BJ (cell line): ENCODE measurements around the gene STEAP1. TPM values are rescaled to one million over a fixed set of nuclear protein-coding genes. Genes with fewer than 3 reads are reported as not detected.
"Not testable (repeated sequence)": the region's sequence is repeated elsewhere in the genome, so short reads cannot be mapped to it uniquely, and the experiment has no call there.

Source experiments
- CTCF ChIA-PET: fragments of 350-600 bp; formaldehyde crosslinking; extraction: SDS; loops from one replicate; lab custom pipeline; 2021; ENCODE audit warnings: antibody characterized with exemption, inconsistent platforms; lab: Yijun Ruan, JAX
- POLR2A ChIA-PET: fragments of 300-600 bp; sonication (Branson Sonifier 250); formaldehyde crosslinking; extraction: SDS; loops from one replicate; lab custom pipeline; 2021; ENCODE audit warnings: antibody characterized with exemption; lab: Charles Lee
- DNase-seq: peaks from one replicate; pipeline ENCODE4 v3.0.0-alpha.2; 2011; ENCODE audit warnings: low read depth
- H3K27me3 ChIP-seq: 2 replicates; pipeline ENCODE4 v1.6.0; 2011; ENCODE audit warnings: low read length; ENCODE audit not compliant: control insufficient read depth, insufficient read depth
- H3K36me3 ChIP-seq: 2 replicates; pipeline ENCODE4 v1.5.1; 2011; ENCODE audit warnings: low read length; ENCODE audit not compliant: control insufficient read depth, insufficient read depth
- H3K4me3 ChIP-seq: 2 replicates; pipeline ENCODE4 v1.5.1; 2011; ENCODE audit warnings: low read depth, mild to moderate bottlenecking, control low read depth, low read length
- CTCF ChIP-seq: IDR thresholded peaks from 2 replicates; pipeline ENCODE4 v1.5.1; 2011; ENCODE audit warnings: low read depth, mild to moderate bottlenecking, control low read depth, inconsistent platforms, low read length, moderate library complexity; ENCODE audit not compliant: insufficient read depth
- polyA plus RNA-seq: library from polyadenylated mRNA; depleted of rRNA; stranded (reverse); fragments of >200 nt; gene quantifications from 2 replicates; pipeline ENCODE4 v1.2.3, GENCODE V29; 2011

Gene STEAP1
- polyA plus RNA-seq, 1 experiment = 2.7 TPM

GRCh38 chr7:90149428-90149827 is 4.8 kb upstream of the STEAP1 start:
- TF ChIP-seq CTCF = peak; percentile 55
- H3K4me3 ChIP-seq, CTCF ChIA-PET, H3K27me3 ChIP-seq, H3K36me3 ChIP-seq, POLR2A ChIA-PET, DNase-seq: not testable (repeated sequence)

GRCh38 chr7:90151884-90152283 is 2.4 kb upstream of the STEAP1 start:
- H3K4me3 ChIP-seq, H3K36me3 ChIP-seq, POLR2A ChIA-PET, H3K27me3 ChIP-seq, DNase-seq: not testable (repeated sequence)
- CTCF ChIA-PET = interaction anchor here (0.9 to 3.2 kb wide), 7 partner anchors 60 to 277 kb away, joined by 3 to 13 read pairs (median 5); partner anchors contain the start of gene STEAP2

DNA sequence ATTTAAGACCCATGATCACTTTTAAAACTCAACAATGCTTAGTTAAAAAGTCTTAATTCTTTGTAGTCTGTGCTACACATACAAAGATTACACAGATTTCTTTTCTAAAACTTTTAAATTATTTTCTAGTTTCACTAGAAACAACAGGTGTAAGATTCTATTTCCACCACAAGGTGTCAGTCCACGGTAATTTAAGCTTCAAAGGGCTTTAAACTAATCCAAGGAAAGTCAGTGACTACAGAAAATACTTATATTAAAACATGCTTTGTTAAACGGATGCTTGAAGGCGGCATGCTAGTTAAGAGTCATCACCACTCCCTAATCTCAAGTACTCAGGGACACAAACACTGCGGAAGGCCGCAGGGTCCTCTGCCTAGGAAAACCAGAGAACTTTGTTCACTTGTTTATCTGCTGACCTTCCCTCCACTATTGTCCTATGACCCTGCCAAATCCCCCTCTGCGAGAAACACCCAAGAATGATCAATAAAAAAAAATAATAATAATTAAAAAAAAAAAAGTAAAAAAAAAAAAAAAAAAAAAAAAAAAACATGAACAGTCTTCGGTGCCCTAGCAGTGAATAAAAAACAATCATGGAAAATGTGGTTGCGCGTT is 1.5 kb upstream of the STEAP1 start:
- POLR2A ChIA-PET = not testable (repeated sequence)

GRCh38 chr7:90155206-90155605 is 937 bp downstream of the STEAP1 start:
- POLR2A ChIA-PET = no interaction called here
- DNase-seq = no peak
- Histone ChIP-seq H3K27me3 (no peaks in the 10 kb centered on the region; the same call in 1 of the 2 replicates), H3K36me3 (no peaks in the 10 kb centered on the region), H3K4me3 (no peak overlapping the region)
- CTCF ChIA-PET = interaction anchor here (1.0 to 3.2 kb wide), 12 partner anchors 12 to 273 kb away, joined by 4 to 24 read pairs (median 7); partner anchors contain the start of gene STEAP2
- no peak for TF ChIP-seq CTCF

More for the DNA sequence above, 1.5 kb upstream of the STEAP1 start:
- not testable (repeated sequence) for H3K27me3 ChIP-seq, DNase-seq, H3K36me3 ChIP-seq, H3K4me3 ChIP-seq
- TF ChIP-seq CTCF = peak; percentile 42; the same call in 1 of the 2 replicates
- CTCF ChIA-PET = interaction anchor here (0.7 to 3.2 kb wide), 10 partner anchors 59 to 276 kb away, joined by 3 to 13 read pairs (median 4); partner anchors contain the start of gene STEAP2

DNA sequence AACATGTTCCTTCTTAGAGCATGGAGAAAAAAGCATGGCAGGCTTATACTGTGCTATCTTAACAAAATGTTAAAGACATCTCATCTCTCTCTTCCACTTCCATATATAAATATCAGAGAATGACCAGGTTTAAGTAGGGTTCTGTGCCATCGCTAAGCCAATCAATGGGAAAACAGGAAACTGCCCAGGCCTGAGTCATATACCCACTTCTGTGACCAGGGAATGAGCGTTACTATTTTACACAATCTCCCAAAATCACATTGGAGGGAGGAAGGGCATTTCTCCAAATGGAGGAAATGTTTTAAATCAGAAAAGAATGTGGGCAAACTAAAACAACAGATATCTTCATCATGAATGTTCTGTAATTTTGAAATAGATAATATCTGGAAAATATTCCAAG is 3.1 kb downstream of the STEAP1 start:
- CTCF ChIA-PET, POLR2A ChIA-PET, H3K36me3 ChIP-seq, H3K27me3 ChIP-seq, DNase-seq, H3K4me3 ChIP-seq: not testable (repeated sequence)

DNA sequence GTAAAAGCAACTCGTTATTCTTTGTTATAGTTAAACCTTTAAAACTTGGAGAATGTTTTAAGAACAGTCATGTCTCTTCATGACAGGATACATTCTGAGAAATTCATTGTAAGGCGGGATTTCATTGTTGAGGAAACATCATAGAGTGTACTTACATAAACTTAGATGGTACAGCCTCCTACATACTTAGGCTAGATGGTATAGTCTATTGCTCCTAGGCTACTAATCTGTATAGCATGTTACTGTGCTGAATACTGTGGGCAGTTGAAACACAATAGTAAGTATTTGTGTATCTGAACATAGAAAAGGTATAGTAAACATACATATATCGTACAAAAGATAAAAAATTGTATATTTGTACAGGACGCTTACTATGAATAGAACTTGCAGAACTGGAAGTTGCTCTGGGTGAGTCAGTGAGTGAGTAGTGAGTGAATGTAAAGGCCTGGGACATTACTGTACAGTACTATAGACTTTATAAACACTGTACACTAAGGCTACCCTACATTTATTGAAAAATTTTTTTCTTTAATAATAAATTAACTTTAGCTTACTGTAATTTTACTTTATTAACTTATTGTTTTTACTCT is 3.6 kb downstream of the STEAP1 start:
- H3K4me3 ChIP-seq, POLR2A ChIA-PET, H3K27me3 ChIP-seq, H3K36me3 ChIP-seq, DNase-seq: not testable (repeated sequence)
- CTCF ChIA-PET = interaction anchor here (0.7 to 1.0 kb wide), 2 partner anchors 53 to 84 kb away, joined by 3 to 4 read pairs; partner anchors contain the start of gene STEAP2
